Testis (tissue), 2 donors: ENCODE measurements around the gene WDR75.

Experiments used
- CTCF ChIP-seq, 3 experiments: fragments of 450-650 bp in 2 of 3; fragments of 200-600 bp in 1 of 3; sonication (generic) in 1 of 3; IDR thresholded peaks; one replicate each; pipeline ENCODE4 v1.5.1; 2016 to 2019; ENCODE audit warnings: antibody characterized with exemption in 3 of 3, mild to moderate bottlenecking in 2 of 3, moderate library complexity in 1 of 3
- POLR2A ChIP-seq: fragments of 450-650 bp; IDR thresholded peaks from one replicate; pipeline ENCODE4 v1.6.1; 2017; ENCODE audit warnings: antibody characterized with exemption, mild to moderate bottlenecking, moderate library complexity

- TF ChIP-seq CTCF (IDR thresholded peaks at IDR 0.05) (no peak), POLR2A (no peak)
Observed at GRCh38 chr2:189444322-189444721, 3.0 kb downstream of the WDR75 start.
